Endodermal cell (in vitro differentiated cells): ENCODE data around the gene MYRF. TPM values are rescaled to one million over a fixed set of nuclear protein-coding genes. Genes with fewer than 3 reads are reported as not detected.
A peak's percentile ranks its signal among the peaks of the same experiment; 100 is the strongest.

Experiments
- DNase-seq: peaks from one replicate; pipeline ENCODE4 v3.0.0-alpha.2; 2017
- H3K27ac ChIP-seq: 2 replicates; pipeline ENCODE4 v1.5.1; 2013; ENCODE audit warnings: mild to moderate bottlenecking, low read depth, low read length, moderate library complexity
- H3K27me3 ChIP-seq: 2 replicates; pipeline ENCODE4 v1.6.1; 2013; ENCODE audit warnings: mild to moderate bottlenecking, low read length, moderate library complexity; ENCODE audit not compliant: insufficient read depth, control insufficient read depth, poor library complexity, severe bottlenecking
- H3K36me3 ChIP-seq: 2 replicates; pipeline ENCODE4 v1.7.0; 2013; ENCODE audit warnings: mild to moderate bottlenecking, low read length, moderate library complexity; ENCODE audit not compliant: control insufficient read depth, insufficient read depth
- H3K4me1 ChIP-seq: one replicate; pipeline ENCODE4 v1.7.0; 2013; ENCODE audit warnings: low read length; ENCODE audit not compliant: control insufficient read depth, insufficient read depth
- H3K4me3 ChIP-seq: 2 replicates; pipeline ENCODE4 v1.5.1; 2013; ENCODE audit warnings: mild to moderate bottlenecking, low read length, moderate library complexity
- H3K9ac ChIP-seq: 2 replicates; pipeline ENCODE4 v1.6.1; 2013; ENCODE audit warnings: mild to moderate bottlenecking, low read length, moderate library complexity; ENCODE audit not compliant: poor library complexity, severe bottlenecking; ENCODE audit errors: extremely low read depth
- H3K9me3 ChIP-seq: 2 replicates; pipeline ENCODE4 v1.6.1; 2013; ENCODE audit warnings: mild to moderate bottlenecking, low read length, moderate library complexity; ENCODE audit not compliant: control insufficient read depth
- H3K27ac Mint-ChIP-seq: 2 replicates; pipeline ENCODE4 v1.8.0; 2020; ENCODE audit warnings: mixed read lengths
- H3K27me3 Mint-ChIP-seq: 2 replicates; pipeline ENCODE4 v1.8.0; 2021; ENCODE audit warnings: mild to moderate bottlenecking, mixed read lengths; ENCODE audit not compliant: insufficient read depth
- H3K36me3 Mint-ChIP-seq: 2 replicates; pipeline ENCODE4 v1.8.0; 2020; ENCODE audit warnings: low read depth, mixed read lengths
- H3K4me1 Mint-ChIP-seq: 2 replicates; pipeline ENCODE4 v1.8.0; 2020; ENCODE audit warnings: mixed read lengths
- H3K4me3 Mint-ChIP-seq: 2 replicates; pipeline ENCODE4 v1.8.0; 2020; ENCODE audit warnings: mild to moderate bottlenecking, moderate library complexity, mixed read lengths
- H3K9me3 Mint-ChIP-seq: 2 replicates; pipeline ENCODE4 v1.8.0; 2020; ENCODE audit warnings: mild to moderate bottlenecking, mixed read lengths
- CTCF ChIP-seq: fragments of 200-600 bp; sonication (generic); conservative IDR thresholded peaks from 2 replicates; pipeline ENCODE4 v1.5.0; 2021; ENCODE audit warnings: antibody characterized with exemption, mild to moderate bottlenecking
- WGBS, 2 experiments: methylation state at CpG; one replicate each; pipeline versions ENCODE4 v1.1.5 to v1.1.7; 2013; ENCODE audit warnings: missing lambda C conversion rate in 2 of 2, mixed read lengths in 1 of 2; ENCODE audit not compliant: insufficient coverage in 1 of 2, insufficient read length in 1 of 2; 5-methylcytosine and 5-hydroxymethylcytosine counted together
- total RNA-seq, 2 donors: library from RNA; stranded (reverse); fragmentation: NEBNext Ultra II Directional in 1 of 2; extraction: Animal tissue kit (Norgen Biotek cat#: 25700) in 1 of 2; gene quantifications; 2 replicates in 1 of 2; 3 replicates in 1 of 2; pipeline ENCODE4 v1.2.1, GENCODE V29; 2021

The MYRF gene
- total RNA-seq, 2 donors from 2014 or later: 30.3 to 61.7 TPM

- Mint-ChIP-seq H3K4me1 (no peaks in the 10 kb centered on the region), H3K4me3 (no peak overlapping the region), H3K9me3 (no peaks in the 10 kb centered on the region), H3K27me3 (no peaks in the 10 kb centered on the region), H3K27ac (peak overlapping the region; percentile 35), H3K36me3 (peaks cover 22% of the 10 kb centered on the region)
- H3K9me3 ChIP-seq: no peaks in the 10 kb centered on the region
- WGBS, 2 experiments: 71 to 89% methylated on average over 1 to 6 of the region's 6 CpGs
- no peak overlapping the region for H3K9ac ChIP-seq
- no peak overlapping the region for H3K4me3 ChIP-seq
- no peak overlapping the region for H3K27ac ChIP-seq
- H3K27me3 ChIP-seq: no peaks in the 10 kb centered on the region
- TF ChIP-seq CTCF: no peak
- no peaks in the 10 kb centered on the region for H3K4me1 ChIP-seq
- peaks cover 9% of the 10 kb centered on the region for H3K36me3 ChIP-seq
- DNase-seq: no peak
Observed at GRCh38 chr11:61775106-61775505, 22.7 kb downstream of the MYRF start.

GRCh38 chr11:61775606-61776554 is 23.4 kb downstream of the MYRF start:
- H3K9ac ChIP-seq: no peak overlapping the region
- Mint-ChIP-seq H3K36me3 (peaks cover 22% of the 10 kb centered on the region), H3K4me1 (no peaks in the 10 kb centered on the region), H3K9me3 (no peaks in the 10 kb centered on the region), H3K27ac (peak overlapping the region; percentile 35), H3K27me3 (no peaks in the 10 kb centered on the region), H3K4me3 (no peak overlapping the region)
- no peak for DNase-seq
- H3K9me3 ChIP-seq: no peaks in the 10 kb centered on the region
- no peak overlapping the region for H3K27ac ChIP-seq
- H3K4me3 ChIP-seq: no peak overlapping the region
- H3K4me1 ChIP-seq: no peaks in the 10 kb centered on the region
- peaks cover 10% of the 10 kb centered on the region for H3K36me3 ChIP-seq
- TF ChIP-seq CTCF: no peak
- no peaks in the 10 kb centered on the region for H3K27me3 ChIP-seq
- 93 to 94% methylated on average over 7 to 20 of the region's 20 CpGs for WGBS, 2 experiments

GRCh38 chr11:61776561-61777075 is 24.2 kb downstream of the MYRF start:
- Histone ChIP-seq H3K4me1 (no peaks in the 10 kb centered on the region), H3K9me3 (no peaks in the 10 kb centered on the region), H3K36me3 (peaks cover 10% of the 10 kb centered on the region), H3K27ac (no peak overlapping the region), H3K4me3 (no peak overlapping the region), H3K9ac (no peak overlapping the region), H3K27me3 (no peaks in the 10 kb centered on the region)
- Mint-ChIP-seq H3K27ac (no peak overlapping the region), H3K27me3 (no peaks in the 10 kb centered on the region), H3K36me3 (peaks cover 22% of the 10 kb centered on the region), H3K9me3 (no peaks in the 10 kb centered on the region), H3K4me3 (no peak overlapping the region), H3K4me1 (no peaks in the 10 kb centered on the region)
- TF ChIP-seq CTCF: peak; percentile 91
- 82 to 100% methylated on average over 7 to 9 of the region's 9 CpGs for WGBS, 2 experiments
- peak; percentile 94 for DNase-seq
